NCI-H2081 treated with DMSO at 0.1 percent for 48 hours (cell line): ENCODE results near the gene RER1.

Experiments
- DNase-seq: peaks from one replicate; lab custom pipeline; 2025; lab: John Stamatoyannopoulos, UW

The RER1 gene

GRCh38 chr1:2446861-2447260, 55.2 kb downstream of the RER1 start:
- no peak for DNase-seq

DNA sequence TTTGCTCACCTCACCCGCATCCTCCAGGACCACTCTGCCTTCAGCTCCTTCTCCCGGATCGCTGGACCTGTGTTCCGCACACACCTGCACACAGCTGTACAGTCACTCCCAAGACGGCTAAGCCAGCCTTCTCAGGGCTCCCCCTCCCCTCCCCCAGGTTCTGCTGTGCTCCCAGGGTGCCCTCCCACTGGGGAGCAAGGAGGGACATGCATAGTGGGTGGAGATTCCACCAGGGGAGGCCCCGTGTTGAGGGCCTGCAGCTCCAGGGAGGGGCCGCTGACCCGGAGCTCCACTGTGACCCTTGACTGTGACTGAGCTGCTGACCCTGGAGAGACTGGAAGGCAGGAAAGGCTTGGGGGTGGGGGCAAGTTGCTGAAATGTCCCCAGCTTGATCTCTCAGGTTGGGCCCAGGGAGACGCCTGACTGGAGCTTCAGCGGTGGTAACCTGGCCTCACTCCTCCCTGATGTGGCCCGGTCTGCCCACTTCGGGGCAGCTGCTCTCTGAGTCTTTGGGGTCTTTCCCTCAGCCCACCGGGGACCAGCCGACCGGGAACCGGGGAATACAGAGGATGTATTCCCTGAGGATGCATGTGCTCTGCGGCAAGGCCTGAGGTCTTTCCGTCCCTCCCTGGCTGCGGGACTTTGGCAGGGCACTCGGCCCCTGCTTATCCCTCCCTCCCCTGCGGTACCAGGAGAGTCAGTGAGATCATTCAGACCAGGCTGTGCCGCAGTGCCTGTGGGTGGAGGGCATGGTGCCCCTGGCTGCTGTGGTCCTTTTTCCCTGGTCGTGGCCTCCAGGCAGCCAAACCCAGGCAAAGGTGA, 55.8 kb downstream of the RER1 start:
- no peak for DNase-seq

DNA sequence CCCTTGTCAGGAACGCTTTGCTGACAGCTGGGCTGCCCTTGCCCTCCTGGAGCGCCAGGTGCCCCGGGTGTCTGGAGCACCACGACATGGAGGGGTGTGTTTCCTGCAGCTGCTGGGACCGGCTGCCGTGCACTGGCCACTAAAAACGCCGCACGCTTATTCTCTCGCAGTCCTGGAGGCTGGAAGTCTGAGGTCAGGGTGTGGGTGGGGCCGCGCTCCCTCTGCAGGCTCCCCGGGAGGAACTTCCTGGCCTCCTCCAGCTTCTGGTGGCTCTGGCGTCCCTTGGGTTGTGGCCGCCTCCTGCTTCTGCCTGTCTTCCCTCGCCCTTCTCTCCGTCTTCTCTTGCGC, 56.4 kb downstream of the RER1 start:
- DNase-seq = no peak

DNA sequence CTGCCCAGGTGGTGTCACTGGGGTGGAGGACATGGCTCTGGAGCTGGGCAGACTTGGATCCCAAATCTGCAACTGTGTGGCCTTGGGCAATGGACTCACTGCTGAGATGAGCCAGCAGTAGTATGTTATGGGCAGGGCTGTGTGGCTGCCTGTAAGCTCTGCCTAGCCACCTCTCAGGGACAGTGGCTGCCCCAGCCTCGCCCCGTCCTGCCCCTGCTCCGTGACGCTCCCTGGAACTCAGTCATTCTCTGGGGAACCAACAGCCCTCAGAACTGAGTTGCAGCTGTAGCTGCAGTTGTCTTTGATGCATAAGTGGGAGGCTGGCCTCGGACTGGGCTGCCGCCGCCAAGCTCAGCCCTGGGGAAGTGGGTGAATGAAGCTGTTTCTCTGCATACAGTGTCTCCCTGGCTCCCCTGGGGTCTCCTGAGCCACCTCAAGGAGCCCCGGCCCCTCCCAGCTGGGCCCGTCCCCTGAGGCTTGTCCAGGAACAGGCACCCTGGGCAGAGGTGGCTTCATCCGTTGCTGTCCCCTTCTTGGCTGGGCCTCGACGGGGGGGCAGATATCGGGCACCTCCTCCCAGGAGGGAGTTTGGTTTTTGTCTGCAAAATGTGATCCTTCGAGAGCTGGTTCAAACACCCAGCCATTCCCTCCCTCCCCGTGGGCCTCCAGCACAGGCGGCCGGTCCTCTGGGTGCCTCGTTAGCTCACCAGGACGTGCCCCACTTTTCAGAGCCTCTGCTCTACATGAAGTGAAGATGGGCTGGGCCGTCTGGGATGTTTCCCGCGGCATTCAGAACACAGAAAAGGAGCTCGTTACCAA, 58.2 kb downstream of the RER1 start:
- no peak for DNase-seq

DNA sequence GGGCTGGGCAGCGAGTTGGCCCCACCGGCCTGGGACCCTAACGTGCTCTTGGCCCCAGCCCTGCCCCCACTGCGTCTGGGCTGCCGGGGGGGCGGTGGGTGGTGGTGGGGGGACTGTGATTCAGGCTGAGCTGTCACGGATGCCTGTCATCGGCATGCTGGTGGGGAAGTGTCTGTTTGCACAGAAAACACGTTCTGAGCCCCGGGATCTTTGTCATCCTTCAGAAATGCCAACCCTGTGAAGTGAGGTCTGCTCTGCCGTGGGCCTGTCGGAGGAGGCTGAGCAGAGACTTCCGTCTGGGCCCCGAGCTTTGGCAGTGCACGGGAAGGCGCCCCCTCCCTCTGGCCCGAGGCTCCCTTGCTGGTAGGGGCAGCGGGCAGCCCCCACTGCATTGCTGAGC, 60.1 kb downstream of the RER1 start:
- no peak for DNase-seq

GRCh38 chr1:2452201-2452931, 60.7 kb downstream of the RER1 start:
- no peak for DNase-seq

- DNase-seq = no peak
Measured at GRCh38 chr1:2452932-2453315, 61.3 kb downstream of the RER1 start.

DNA sequence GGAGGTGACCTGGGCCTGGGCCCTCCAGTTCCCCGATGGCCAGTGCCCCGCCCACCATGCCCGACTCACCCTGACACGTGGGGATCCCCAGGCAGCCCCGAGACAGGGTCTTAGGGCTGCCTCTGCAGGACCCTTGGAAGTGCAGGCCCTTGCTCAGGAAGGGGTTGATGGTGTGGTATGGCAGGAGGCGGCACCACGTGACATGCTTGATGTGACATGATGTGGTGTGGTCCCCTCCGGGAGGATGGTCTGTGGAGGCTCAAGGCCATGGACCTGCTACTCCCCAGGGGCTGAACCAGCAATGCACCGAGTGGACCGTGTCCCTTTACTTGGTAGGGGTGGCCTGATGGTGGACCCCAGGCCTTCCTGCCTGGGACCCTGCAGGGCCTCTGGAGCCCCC, 62.6 kb downstream of the RER1 start:
- DNase-seq = no peak
